Activated effector memory CD4-positive, alpha-beta T cell treated with Interleukin-2 at 50 U/mL for 16 hours (primary cell): ENCODE measurements around the gene ADAMTS9.

Experiments
- DNase-seq: peaks from one replicate; pipeline ENCODE4 v3.0.0-alpha.2; 2020

The ADAMTS9 gene

DNA sequence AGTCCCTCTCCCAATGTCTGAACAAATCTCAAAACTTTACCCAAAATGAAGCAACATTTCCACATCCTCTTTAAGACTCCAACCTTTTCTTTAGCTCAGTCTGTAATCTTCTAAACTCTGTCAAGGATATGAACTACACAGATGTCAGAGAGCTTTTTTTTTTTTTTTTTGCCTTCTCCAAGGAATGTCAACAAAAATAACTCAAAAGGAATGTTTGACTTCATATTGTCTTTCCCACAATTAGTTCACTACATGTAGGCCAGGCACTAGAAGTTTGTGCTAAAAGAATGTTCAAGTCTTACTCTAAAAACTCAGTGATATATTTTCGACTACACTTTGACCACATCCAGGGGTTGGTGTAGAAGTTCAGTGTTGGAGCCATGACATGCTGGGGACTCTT is 37.1 kb downstream of the ADAMTS9 start:
- DNase-seq, result no peak

DNA sequence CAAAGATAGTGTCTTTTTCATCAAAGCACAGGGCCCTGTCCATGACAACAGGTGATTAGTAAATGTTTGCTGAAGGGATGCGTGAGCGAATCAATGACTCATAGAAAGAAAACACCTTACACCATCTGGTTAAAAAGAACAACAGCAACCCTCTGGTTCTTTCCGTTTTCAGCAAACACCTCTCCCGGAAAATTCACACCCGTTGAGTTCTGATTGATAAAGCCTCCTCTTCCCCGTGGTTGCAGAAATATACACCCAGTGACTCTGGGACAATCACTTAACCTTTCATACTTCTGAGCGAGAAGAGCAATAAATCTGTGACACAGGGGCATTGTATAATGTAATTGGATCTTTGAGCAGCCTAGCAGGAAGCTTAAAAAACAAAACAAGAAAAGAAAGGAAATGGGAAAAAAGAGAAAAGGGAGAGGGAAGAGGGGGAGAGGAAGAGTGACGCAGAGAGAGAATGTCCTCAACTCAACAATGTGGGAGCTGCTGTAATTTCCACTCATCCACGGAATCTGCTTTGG is 37.6 kb downstream of the ADAMTS9 start:
- DNase-seq, result no peak

DNA sequence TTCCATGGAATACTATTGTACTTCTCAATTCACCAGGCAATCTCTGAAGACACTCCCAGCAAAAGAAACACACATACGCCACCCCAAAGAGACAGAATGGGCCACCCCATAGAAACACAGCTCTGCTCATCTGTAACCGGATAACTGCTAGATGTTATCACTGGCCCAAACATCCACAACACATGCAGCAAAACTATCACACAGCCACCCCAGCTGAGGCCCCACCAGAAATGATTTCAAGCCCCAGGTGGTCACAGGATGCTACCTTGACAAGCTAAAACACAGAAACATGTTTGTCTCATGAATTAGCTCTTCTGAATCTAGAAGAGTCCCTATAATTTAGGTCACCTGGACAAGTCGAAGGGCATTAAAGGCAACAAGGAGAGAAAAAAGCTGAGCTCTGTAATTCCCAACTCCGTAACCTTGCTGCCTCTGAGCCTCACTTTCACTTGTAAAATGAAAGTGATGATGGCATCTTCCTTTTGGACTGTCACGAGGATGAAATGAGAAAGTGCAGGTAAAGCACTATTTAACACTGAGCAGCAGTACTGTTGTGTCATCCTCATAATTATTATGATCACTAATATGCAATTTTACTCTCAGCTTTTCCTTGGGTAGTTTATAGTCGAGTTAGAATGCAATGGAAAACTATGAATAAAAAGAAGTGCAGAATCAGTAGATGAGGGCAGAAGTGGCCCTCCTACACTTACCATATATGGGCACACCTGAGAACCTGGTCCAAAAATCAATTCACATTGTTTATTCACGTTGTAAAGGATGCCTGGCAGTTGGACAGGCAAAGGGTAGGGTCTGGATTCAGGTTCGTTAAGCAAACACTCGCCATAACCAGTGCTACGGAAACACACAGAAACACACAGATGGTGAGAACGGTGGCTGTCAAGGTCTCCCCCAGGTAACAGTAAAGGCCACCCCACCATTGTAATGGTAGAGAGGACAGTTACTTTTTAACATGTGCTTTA is 38.6 kb downstream of the ADAMTS9 start:
- no peak for DNase-seq

DNA sequence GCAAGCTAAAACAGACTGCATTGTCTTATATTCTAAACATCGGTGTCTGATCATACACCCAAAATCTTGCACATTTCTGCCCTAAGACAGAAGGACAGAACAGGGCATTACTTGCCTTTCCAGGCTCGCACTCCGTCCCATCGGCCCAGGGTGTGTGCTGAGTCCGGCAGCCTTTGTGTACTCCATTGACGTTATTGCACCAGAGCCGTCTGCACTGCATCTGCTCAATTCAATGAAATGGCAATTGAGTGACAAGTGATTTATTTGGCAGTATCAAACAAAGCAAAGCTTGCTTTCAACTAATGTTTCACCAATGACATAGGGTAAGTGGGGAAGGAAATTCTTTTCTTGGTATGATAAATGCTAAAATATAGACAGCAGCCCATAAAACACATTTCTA is 40.0 kb downstream of the ADAMTS9 start:
- DNase-seq, result no peak

DNA sequence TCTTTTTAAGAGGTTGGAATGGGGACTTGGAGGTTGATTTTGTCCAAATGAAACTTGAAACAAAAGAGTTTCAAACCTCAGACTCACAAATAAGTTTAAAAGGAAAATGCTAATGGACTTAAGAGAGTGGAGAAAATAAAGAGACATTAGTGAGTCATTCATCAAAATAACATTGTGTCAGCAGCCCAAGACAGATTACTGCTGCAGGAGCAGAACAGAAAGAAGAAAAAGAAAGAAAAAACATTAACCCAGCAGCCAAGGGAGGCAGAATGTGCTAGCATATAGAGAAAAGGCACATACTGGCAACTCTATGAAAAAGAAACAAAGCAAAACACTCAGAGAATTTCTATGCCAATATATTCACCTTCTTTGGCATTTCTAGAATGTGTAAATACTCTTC is 42.6 kb downstream of the ADAMTS9 start:
- no peak for DNase-seq

DNA sequence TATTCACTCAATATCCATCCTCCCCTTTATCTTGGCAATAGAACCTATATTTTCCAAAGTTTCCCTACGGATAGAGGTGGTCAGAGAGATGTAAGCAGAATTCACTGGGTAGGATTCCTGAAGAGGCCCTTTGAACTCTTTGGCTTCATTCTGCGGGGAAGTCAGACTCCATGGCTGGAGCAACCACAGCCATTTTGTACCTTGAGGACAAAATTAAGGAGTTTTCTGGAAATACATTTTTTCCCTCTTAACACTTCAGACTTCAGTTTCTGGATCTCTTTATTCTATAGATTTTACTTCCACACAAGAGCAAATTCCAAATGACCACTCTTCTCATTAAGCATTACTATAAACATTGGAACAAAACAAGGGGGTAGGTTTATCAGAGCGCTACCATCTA is 43.3 kb downstream of the ADAMTS9 start:
- DNase-seq, result no peak

DNA sequence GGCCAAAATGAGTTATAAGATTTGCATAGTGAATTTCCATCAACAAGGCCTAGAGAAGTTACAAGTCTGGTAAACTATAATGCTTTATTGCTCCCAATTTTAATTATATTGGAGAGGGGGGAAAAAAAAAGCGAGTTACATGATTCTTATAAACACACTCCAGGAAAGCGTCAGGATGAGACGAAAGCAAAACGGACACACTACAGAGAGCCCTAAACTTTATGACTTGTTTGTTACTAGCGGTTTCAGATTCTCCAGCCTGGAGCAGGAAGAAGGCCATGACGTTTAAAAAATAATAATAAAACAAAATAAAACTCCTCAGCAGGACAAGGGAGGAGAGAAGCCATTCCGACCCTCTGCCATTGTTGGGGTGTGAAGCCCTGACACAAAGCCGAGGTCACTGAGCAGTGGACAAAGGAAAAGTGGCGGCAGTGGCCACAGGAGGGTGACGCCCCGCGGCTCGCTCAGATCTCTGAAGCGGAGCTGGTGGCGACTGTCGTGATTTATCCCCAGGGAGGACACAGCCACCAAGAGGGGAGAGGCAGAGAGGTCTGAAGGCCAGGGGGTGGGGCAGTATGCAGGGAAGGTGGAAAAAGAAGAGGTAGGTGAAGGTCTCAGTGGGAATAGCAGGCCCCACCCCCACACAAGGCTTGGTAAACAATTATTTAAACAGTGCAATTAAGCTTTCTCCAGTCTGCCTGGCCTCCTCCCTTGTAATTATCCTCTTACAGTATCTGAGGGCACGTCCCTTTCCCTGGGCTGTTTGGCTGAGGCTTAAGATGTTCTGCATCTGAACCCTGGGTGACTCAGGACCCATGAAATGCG is 45.3 kb downstream of the ADAMTS9 start:
- DNase-seq, result no peak

DNA sequence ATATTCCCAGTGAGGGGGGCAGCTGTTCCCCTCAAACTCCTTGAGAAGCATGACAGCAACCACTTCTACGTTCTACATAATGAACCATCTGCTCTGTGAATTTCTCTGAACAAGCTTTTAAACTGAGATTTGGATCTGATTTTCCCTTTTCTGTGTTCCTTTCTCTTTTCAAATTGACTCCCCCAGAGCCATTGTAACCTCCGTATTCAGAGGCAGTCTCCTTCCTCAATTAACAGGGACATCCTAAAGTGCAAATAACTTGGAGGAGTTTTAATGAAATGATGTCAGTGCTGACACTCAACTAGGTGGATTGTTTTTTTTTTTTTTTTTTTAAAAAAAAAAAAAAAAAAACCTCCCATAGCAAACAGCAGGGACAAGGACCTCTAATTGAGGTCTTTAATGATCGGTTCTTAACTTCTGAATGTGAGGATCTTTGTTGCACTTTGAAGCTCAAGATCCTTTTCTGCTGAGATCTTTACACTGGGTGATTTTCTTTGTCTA is 48.8 kb downstream of the ADAMTS9 start:
- DNase-seq, result no peak

DNA sequence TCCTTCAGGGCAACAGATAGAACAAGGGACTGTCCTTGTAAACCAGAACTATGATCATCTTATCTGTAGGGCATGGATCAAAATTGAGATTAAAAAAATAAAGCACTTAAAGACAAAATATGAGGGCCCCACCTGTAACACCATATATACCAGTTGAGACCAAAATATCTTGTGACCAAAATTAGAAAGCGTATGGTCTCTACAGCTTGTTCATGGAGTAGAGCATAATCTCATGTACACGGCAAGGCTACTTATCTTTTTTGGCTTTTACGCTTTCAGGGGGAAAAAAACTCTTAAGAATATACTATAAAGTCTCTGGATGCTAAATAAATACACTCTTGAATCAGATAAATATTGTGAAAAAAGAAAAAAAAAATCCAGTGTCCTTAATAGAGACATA is 49.3 kb downstream of the ADAMTS9 start:
- DNase-seq, result no peak

DNA sequence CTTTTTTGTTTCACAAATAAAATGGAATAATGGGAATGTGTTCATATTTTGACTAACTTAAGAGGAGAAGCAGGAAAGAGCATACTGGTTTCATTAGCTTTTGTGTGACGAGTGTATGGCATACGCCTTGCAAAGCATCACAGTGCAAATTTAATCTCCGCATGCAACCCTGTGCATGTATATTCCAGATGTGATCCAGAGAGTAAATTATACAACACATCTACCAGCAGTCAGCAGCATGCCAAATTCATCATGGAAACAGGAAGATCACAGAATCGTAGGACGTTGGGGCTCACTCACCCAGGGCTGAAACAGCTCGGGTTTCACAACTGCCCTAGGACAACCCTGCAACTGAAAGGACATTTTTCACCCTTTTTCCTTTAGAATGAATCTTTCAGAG is 53.4 kb downstream of the ADAMTS9 start:
- no peak for DNase-seq

DNA sequence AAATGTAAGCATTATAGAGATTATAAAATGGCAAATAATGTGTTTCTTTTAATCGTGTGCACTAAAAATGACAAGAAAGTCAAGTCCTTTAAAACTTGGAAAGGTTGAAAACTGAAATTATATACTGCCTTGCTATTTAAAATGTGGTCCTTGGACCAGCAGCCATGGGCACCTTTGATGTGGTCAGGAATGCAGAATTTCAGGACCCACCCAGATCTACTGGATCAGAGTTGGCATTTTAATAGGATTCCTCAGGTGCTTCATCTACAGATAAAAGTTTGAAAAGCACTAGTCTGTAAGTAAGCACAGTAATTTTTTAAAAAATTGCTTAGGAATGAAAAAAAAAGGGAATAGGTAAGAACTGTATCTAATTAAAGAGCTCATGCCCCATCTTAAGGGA is 55.8 kb downstream of the ADAMTS9 start:
- DNase-seq, result no peak

DNA sequence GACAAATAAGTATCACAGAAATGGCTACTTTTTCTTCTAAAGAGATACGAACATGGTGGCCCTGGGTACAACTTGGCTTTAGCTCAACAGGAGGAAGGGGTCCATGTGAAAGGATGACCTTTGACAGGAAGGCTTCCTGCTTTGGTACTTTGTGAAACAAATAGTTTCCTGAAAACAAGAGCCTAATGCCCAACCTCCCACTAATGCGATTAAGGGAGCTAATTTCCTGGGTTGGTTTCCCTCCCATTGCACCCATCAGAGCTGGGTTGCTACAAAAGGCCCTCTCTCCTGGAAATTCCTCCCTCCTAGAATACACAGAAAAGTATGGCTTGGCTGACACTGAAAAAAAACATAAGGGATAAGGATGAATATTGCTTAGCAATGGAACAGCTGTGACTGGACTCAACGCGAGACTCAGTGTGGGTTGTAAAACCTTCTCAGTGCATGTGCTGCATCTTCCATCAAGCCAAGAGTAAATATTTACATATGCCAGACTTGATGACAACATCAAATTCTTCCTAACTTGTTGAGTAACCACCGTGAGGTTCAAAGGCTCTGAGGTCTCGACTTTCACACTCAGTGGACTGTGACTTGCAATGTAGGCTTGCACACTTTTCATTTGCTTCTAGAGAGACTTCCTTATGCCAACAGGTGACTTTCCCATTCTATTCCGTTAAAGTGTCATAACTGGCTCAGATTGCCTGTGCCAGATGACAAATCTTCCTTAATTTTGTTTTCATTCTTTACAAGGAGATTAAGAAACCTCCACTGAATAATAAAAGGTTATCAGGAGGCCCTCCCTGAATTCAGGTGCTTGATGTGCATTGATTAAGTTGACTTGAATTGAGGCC is 60.1 kb downstream of the ADAMTS9 start:
- DNase-seq, result no peak

DNA sequence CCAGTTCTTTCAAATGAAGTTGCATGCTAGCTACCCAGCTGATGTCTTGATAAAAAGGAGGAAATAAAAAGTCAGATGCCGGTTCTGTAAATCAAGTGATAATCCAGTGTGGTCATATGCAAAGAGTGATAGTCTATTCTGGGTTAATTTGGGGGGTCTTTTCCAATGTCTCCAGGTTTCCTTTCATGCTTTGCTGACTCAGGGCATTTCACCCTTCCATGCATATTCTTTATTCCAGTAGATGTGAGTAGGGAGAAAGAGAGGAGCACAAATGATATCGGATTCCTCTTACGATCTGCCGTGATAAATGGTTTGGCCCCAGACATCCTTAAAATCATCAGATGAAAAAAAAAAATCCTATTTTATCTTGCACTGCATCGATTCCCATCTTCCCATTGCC is 60.8 kb downstream of the ADAMTS9 start:
- DNase-seq, result no peak

DNA sequence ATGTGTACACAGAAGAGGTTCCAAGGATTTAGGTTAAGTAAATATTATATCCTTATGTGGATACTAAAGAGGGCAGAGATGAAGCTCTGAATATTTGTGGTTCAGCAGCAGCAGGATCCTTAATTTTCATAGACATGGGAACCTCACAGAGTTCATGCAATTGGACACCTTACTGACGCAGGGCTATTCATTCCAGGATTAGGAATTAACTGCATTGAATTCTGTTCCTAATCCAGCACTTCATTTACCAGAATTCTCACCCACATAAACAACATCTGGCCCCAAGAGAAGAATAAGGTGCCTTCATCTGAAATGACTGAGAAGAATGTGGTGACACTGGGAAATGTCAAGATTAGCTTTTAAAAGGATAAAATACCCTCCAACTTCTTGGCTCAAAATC is 62.4 kb downstream of the ADAMTS9 start:
- DNase-seq, result no peak

DNA sequence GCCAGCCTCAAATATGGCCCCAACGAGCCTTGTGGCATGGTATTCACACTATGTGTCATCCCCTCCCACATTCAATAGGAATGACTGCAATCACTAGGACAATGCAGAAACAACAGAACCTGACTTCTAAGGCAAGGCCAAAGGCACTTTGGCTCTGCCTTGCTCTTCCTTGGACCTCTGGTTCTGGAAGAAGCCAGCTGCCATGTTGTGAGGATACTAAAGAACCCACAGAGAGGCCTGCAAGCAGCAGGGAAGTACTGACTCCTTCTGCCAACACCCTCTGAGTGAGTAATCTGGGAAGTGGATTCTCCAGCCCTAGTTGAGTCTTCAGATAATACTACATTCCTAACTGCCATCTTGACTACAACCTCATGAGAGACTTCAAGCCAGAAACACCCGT is 64.7 kb downstream of the ADAMTS9 start:
- no peak for DNase-seq

DNA sequence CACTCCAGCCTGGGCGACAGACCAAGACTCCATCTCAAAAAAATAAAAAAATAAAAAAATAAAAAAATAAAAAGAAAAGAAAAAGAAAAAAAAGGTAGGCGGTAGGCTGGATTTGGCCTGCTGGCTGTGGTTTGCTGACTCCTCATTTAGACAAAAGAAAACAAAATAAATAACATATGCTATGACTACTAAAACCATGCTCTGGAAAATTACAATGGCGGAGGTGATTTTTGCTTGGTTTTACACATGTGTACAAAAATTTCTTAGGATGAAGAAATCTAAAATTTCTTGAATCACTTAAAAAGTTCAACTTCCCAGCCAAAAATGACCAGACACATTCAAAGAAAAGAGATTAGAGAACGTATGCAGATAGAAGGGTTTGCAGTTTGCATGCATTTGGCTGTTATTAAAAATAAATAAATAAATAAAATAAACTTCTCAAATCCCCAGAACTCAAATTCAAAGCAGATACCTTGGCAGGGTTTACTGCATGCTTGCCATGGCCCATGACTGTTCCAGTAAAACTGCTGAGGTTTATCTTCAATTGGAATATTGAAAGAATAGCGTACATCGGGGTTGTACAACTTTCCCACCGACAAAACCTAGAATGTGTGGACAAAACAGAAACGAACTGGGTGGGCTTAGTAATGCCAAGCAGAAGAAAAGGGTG is 65.9 kb downstream of the ADAMTS9 start:
- no peak for DNase-seq

DNA sequence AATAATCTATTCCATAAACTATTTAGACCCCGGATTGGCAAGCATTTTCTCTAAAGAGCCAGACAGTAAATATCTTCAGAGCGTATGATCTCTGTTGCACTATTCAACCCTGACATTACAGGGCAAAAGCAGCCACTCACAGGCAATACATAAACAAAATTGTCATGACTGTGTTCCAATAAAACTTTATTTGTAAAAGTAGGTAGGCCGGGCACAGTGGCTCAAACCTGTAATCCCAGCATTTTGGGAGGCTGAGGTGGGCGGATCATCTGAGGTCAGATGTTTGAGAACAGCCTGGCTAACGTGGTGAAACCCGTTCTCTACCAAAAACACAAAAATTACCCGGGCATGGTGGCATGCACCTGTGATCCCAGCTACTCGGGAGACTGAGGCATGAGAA is 66.5 kb downstream of the ADAMTS9 start:
- DNase-seq, result no peak

DNA sequence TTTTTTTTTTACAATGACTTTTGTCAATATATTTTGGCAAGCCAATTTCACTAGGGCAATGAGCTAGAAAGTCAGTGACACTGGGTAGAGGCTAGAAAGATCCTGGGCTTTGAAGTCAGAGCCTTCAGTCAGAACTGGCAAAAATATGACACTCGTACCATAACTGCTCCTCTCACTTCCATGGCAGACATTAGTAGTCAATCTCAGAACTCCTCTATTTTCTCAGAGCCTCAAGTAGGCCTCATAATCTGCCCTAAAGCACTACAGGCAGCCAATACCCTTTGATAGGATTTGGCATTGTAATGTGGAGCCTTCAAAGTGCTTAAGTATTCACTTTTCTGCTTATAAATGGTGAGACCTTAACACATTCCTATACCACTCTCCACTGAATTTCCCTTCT is 67.8 kb downstream of the ADAMTS9 start:
- no peak for DNase-seq

DNA sequence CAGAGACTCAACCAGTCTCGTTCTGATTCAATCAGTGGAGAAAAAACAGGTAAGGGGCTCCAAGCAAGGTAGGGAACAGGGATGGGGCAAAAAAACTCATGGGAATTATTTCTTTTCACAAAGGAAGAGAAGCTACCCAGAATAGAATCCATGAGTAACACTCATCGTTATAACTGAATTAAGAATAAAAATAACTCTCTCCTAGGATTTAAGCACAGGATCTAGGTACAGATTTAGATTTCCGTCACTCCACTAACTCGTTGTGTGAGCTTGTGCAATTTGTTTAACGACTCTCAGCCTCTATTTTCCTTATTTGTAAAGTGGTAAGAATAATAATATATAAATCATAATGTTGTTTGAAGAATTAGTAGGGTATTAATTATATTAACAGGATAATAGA is 68.6 kb downstream of the ADAMTS9 start:
- DNase-seq, result no peak

DNA sequence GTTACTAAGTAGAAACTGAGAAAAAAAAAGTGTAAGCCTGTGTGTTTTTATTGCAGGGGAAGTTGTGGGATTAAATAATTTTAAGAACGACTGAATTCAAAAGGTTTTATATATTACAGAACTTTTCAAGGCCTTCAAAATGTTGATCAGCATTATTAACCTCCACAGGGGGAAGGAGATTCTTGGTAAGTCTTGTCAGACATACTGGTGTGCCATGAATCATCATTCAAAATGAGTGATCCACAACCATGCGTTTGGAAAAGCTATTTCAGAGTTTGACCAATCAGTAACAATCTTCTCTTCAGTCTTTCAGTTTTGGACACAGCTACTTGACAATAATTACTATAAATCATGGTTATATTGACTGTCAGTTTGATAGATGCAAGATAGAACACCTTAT is 70.2 kb downstream of the ADAMTS9 start:
- no peak for DNase-seq

DNA sequence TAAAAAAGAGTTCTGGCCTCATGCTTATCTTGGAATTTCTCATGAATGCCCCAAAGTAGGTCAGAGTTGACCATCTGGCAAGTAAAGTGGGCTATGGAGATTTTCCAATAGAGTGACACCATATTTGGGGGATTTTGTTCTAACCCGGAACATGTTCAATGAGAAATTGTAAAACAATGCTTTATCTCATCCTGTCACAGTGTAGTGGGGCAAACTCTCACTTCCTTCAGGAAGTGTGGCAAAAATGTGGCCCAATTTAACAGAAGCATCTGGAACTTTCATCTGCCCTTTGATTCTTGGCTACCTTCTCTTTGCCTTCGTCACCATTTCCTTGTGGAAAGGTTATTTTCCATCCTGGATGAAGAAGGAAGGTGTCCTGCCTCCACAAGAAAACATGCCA is 70.8 kb downstream of the ADAMTS9 start:
- DNase-seq, result no peak

DNA sequence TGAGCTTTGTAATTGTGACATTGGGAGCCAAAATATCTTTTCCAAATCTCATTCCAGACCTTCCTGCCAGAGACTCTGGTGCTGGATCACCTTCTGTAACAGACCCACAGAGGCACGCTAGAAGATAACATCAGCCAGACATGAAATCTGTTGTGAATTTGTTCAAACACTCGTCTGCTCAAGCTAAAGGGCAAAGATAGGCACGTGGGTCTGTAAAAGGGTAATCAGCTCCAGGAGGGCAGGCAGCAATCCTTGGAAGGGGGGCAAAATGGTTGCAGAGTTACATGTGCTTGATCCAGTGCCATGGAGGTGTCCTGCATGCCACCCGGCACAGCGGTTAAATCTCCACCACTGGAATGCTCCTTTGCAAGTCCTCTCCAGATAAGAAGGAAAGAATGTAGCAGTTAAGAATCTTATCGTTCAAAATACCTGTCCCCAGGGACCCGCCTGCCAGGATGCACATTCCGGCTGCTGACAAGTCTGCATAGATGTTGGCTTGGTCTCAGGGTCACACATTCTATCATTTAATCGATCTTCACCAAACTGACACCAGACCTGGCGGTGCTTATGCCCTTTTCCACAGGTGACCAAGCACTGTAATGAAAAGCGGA is 74.8 kb downstream of the ADAMTS9 start:
- no peak for DNase-seq
